ENCODE data around the gene DPP4.

DNA sequence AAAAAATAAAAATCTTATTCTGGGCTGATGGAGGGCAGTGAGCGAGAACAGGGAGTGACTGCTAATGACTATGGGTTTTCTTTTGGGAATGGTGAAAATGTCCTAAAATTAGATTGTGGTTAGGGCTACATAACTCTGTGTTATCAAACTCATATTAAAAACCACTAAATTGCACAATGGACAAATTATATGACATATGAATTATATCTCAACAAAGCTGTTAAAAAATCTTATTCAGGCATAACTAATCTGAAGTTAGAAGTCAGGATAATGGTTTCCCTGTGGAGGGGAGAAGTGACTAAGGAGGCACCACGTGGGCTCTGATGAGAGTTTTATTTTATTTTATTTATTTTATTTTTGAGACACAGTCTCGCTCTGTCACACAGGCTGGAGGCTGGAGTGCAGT, 32.1 kb upstream of the DPP4 start:
- TF ChIP-seq POLR2A (IDR thresholded peaks at IDR 0.05): no peak
- TF ChIP-seq, protein P1, sequence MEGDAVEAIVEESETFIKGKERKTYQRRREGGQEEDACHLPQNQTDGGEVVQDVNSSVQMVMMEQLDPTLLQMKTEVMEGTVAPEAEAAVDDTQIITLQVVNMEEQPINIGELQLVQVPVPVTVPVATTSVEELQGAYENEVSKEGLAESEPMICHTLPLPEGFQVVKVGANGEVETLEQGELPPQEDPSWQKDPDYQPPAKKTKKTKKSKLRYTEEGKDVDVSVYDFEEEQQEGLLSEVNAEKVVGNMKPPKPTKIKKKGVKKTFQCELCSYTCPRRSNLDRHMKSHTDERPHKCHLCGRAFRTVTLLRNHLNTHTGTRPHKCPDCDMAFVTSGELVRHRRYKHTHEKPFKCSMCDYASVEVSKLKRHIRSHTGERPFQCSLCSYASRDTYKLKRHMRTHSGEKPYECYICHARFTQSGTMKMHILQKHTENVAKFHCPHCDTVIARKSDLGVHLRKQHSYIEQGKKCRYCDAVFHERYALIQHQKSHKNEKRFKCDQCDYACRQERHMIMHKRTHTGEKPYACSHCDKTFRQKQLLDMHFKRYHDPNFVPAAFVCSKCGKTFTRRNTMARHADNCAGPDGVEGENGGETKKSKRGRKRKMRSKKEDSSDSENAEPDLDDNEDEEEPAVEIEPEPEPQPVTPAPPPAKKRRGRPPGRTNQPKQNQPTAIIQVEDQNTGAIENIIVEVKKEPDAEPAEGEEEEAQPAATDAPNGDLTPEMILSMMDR (IDR thresholded peaks at IDR 0.05): no peak
